Epithelial cell of proximal tubule (primary cell): Measurements from ENCODE around the gene TUT4. TPM values are rescaled to one million over a fixed set of nuclear protein-coding genes. Genes with fewer than 3 reads are reported as not detected.

Experiments used
- DNase-seq: peaks from one replicate; pipeline ENCODE4 v3.0.0-alpha.2; 2011; ENCODE audit warnings: low read depth
- H3K4me3 ChIP-seq: 2 replicates; pipeline ENCODE4 v1.5.1; 2011; ENCODE audit warnings: low read depth, mild to moderate bottlenecking, low read length
- CTCF ChIP-seq: conservative IDR thresholded peaks from 2 replicates; pipeline ENCODE4 v1.5.1; 2012; ENCODE audit warnings: low read depth, mild to moderate bottlenecking, low read length
- total RNA-seq: library from RNA; depleted of rRNA; stranded (reverse); fragments of >200 nt; gene quantifications from 2 replicates; pipeline ENCODE4 v1.2.3, GENCODE V29; 2015

The TUT4 gene
- total RNA-seq, 1 donor from 2014 or later: 18.7 TPM

GRCh38 chr1:52424231-52424636 lies 128.7 kb downstream of the TUT4 start:
- H3K4me3 ChIP-seq: no peak overlapping the region
- no peak for DNase-seq
- TF ChIP-seq CTCF: no peak

- H3K4me3 ChIP-seq: no peak overlapping the region
- TF ChIP-seq CTCF: no peak
- DNase-seq: no peak
Observed at GRCh38 chr1:52423771-52424170, 129.1 kb downstream of the TUT4 start.

- no peak for TF ChIP-seq CTCF
- no peak overlapping the region for H3K4me3 ChIP-seq
- no peak for DNase-seq
Observed at GRCh38 chr1:52423055-52423454, 129.8 kb downstream of the TUT4 start.

GRCh38 chr1:52420713-52421112 lies 132.2 kb downstream of the TUT4 start:
- TF ChIP-seq CTCF: no peak
- no peak overlapping the region for H3K4me3 ChIP-seq
- DNase-seq: no peak

- DNase-seq: no peak
- H3K4me3 ChIP-seq: no peak overlapping the region
- no peak for TF ChIP-seq CTCF
Observed at GRCh38 chr1:52416811-52417210, 136.1 kb downstream of the TUT4 start.

- no peak for DNase-seq
- no peak for TF ChIP-seq CTCF
- no peak overlapping the region for H3K4me3 ChIP-seq
Observed at GRCh38 chr1:52414942-52415341, 137.9 kb downstream of the TUT4 start.

GRCh38 chr1:52413410-52413989 lies 139.4 kb downstream of the TUT4 start:
- no peak overlapping the region for H3K4me3 ChIP-seq
- DNase-seq: no peak
- TF ChIP-seq CTCF: no peak
